Measurements from ENCODE around the gene PCDH1.

PCDH1 gene

DNA sequence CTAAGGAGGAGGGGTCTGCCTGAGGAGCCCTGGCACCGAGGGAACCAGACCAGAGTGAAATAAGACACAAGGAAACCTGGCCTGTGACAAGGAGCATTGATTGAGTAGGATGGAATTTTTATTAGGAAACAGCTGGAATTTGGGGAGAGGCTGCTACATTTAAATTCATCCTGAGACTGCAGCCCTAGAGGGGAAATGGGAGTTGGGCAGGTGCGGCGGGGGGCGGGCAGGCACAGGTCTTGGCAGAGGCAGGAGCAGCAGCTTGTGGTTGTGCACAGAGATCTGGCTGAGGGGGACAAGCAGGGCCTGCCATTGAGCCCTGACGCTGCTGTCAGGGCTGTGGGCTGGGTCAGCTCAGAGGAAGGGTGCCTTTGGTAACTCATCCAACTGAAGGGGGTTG is 71.6 kb downstream of the PCDH1 start:
- FAIRE-seq = no peak

DNA sequence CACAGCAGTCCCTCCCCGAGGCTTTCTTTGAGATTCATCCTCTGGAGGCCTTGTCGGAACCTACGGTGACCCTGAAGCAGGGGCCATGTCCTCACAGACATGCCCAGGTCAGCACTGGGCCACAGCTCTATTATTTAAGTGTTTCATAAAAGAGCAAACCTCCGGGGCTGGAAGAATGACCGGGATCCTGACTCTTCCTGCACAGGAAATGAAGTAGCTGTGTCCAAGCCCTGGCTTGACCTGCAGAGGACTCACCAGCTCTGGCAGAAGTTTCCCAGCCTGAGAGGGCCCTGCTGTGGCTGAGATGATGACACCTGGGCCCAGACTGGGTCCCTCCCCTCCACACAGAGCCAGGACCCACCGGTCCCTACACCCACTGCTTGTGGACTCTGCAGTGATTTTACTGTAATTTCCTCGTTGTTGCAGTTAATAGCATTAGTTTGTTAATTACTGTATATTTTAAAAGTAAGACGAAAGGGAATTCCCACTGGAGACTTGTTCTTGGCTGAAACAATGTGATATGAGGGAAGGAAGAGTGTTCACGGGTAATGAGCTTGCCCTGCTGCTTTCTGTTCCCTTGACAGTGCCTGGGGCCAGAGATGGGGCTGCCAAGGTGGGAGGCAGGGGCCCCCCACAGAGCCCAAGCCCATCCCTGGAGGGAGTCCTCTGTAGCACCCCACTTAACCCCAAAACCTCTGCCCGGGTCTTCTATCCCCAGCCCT is 72.2 kb downstream of the PCDH1 start:
- FAIRE-seq = no peak

DNA sequence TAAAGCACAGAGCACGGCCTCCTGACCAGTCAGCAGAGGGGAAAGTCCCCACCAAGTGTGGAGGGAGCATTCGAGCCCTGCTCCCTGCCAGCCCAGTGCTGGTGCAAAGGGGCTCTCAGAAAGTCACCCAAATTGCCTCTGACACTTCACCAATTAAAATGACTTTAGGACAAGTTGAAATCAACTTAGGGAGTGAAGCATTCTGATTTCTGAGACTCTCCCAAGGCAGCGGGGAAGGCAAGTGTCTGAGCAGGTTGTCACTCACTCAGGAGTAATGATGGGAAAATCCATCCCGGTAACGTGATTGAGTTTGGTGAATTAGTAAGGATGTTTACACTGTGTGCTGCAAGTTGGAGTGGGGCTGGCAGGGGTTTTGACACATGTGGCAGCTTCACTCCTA is 73.7 kb downstream of the PCDH1 start:
- FAIRE-seq = no peak

Measured in TTC549 (cell line).